GM19193 (cell line): ENCODE results near the gene MYO1B.

Source experiments
- POLR2A ChIP-seq: IDR thresholded peaks from 4 replicates; pipeline ENCODE4 v1.6.1; 2011; ENCODE audit not compliant: insufficient read depth, insufficient read length; ENCODE audit errors: extremely low read depth

The MYO1B gene

DNA sequence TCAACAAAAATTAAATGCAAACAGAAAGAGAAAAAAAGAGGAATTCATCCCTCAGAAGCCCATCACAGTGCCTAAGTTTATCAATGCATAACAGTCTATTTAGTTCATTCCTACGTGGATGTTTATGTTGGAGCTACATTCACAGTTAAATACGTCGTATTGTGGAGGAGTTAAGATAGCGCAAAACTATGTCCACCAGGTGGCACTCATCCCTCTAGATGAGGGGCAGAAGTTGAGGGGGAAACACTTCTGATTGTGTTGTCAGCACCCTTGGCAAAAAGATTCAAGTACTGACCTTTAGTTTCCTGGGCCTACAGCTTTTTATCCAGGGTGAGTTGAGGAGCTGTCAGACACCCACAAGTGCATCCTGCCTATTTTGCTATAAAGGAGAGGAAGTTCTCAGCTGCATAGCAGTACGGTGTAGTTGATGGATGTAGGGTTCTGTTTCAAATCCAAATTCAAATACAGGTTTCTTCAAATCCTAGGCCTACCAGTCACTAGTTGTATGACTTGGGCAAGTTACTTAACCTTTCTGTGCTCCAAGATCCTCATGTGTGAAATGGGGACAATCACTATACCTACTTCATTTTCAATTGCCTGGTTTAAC is 26.8 kb upstream of the MYO1B start:
- no peak for TF ChIP-seq POLR2A

DNA sequence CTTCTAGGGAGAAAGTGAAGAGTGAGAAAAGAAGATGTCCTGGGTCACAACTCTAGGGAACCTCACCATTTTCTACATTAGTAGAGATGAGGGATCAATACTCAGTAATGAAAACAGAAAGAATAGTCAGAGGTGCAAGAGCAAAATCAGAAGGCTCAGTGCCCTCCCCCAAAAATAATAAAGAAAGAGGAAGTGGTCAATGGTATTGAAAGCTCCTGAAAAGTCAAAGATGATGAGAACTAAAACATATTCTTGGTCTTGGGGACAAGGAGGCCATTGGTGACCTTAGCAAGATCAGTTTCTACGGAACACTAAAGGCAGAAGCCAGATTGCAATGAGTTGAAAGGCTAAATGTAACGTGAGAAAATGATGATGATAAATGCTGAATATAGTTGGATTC is 24.5 kb upstream of the MYO1B start:
- TF ChIP-seq POLR2A, result no peak

DNA sequence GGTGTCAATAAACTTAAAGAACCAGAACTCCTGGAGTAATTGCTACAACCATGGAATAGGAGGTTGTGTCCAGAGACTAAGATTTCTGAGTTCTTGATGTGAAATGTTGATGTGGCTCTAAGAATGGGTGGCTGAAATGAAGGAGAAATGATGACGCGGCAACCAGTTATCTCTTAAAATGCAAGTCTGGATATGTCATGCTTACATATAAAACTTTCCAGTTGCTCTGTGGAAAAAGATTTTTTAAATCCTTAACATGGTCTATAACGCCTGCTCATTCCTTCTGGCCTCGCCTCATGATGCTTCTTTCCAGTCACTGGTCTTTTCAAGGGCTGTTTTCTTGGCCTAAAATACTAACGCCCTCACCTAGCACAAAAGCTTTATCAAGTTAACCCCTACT is 23.5 kb upstream of the MYO1B start:
- TF ChIP-seq POLR2A, result no peak

DNA sequence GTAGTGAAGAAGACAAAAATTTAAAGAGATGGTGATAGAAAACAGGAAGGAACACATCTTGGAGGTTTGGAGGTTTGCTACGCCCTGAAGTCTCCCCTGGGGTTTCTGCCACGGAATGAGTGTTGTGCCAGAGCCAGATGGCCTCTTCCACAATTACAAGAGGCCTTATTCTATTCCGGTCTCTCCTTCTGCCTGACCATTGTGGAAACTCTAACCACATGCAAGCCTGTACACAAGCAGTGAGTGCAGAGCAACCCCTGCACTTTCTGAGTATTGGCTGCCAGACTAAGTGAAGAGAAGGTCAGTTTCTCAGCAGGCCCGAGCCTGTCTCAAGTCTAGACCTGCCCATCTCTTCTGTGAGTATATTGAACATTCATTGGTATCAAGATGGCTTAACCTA is 22.7 kb upstream of the MYO1B start:
- TF ChIP-seq POLR2A, result no peak

DNA sequence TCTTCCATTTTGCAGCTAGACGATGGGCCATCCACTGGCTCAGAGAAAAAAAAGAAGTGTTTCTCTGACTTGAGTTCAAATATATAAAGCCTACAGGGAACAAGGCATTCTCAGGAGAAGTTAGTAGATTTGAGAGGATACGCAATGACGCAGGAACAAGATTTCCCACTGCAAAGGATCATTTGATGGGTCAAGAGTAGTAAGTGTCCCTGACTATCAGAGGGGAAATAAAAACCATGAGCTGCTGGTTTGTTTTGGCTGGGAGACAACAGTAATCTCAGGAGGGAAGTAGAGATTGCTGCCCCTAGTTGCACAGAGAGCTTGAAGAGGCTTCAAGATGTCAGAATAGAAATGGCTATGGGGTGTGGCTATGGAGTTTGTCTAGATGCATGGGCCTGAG is 22.3 kb upstream of the MYO1B start:
- no peak for TF ChIP-seq POLR2A

DNA sequence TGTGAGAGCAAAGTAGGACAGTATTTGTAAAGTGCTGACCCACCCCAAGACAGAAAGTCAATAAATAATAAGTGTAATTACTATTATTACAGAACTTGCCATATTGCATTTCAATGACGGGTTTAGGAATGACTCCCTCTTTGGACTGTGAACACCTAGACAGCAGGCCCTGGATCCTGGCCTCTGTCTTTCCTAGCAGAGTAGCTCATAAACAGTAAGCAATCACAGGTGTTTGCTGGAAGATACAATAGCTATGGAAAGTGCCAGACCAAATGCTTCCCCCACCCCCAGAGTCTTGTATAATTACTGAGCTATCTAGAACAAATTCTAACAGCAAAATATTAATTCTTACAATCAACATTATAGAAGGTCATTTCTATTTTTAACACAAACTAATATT is 20.1 kb upstream of the MYO1B start:
- TF ChIP-seq POLR2A, result no peak

DNA sequence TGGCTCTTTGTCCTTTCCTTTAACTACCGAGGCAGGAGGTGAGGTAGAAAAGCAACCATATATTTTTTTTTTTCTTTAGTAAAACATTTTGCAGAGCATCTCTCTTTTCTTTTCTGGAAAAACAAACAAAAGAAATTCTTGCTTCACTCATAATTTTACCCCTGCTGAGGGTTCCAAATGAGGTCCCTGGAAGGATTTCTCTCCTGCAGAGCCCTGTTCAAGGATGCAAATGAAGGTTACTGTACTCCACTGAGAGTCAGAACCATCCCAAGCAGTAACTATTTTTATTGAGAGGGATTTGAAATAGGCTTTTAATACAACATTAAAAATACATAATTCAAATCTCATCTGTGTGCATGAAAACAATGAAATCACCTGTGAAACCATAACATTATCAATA is 19.5 kb upstream of the MYO1B start:
- TF ChIP-seq POLR2A, result no peak

DNA sequence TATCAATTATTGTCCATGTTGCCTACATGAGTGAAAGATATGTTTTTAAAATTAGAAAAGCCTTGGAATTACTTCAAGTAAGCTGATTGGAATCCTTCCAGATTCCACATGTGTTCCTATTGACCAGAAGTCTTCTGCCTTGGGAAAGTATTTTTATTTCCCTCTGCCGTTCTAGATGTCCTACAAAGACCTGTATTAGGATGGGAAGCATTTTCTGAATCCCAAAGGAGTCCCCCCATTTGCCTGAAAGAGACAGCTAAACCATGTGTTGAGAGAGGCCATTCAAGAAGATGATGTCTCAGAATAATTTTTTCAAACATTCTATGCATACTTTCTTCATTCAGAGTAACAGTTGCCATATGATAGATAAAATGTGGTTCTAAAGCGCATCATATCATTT is 19.0 kb upstream of the MYO1B start:
- no peak for TF ChIP-seq POLR2A

DNA sequence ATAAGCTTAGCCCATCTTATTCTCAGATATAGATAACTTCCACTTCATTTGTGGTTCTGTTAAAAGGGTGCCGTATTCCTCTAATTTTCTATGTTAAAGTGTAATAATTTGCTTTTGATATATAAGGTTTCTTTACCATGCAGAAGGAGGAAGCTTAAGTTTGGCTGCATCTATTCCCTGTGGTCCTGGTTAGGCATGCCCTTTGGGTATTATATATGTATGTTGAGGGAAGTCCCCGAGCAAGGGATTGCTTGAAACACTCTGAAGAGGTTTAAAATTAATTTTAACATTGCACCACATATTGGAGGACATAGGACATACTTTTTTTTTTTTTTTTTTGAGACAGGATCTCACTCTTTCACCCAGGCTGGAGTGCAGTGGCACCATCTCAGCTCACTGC is 16.9 kb upstream of the MYO1B start:
- no peak for TF ChIP-seq POLR2A

DNA sequence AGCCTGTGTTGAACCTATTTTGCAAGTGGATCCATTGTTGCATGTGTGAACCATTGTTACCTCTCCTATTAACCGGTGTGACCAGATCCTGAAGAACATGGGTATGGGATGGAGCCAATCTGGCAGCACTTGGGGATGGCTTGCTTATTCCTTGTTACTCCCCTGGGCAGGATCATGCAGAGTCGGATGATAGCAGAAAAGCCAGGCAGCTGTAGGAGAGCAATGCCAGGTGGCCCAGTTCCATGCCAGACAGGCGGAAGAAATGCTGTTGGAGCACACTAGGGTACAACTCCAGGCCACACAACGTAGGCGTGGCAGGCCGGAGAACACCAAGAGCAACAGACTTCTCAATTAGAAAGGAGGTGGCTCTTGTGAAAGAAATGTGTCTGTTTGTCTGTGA is 16.3 kb upstream of the MYO1B start:
- TF ChIP-seq POLR2A, result no peak

DNA sequence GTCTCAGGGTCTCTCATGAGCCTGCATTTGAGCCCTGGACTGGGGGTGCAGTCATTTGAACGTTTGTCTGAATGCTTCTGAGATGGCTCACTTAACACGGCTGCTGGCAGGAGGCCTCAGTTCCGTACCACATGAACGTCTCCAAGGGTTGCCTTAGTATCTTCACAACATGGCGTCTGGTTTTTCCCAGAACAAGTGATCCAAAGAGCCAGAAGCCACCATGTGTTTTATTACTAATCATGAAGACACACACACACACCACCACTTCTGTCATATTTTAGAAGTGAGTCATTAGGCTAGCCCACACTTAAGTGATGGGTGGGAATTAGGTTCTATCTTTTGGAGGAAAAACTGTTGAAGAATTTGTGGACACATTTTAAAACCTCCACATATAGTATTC is 15.0 kb upstream of the MYO1B start:
- no peak for TF ChIP-seq POLR2A

DNA sequence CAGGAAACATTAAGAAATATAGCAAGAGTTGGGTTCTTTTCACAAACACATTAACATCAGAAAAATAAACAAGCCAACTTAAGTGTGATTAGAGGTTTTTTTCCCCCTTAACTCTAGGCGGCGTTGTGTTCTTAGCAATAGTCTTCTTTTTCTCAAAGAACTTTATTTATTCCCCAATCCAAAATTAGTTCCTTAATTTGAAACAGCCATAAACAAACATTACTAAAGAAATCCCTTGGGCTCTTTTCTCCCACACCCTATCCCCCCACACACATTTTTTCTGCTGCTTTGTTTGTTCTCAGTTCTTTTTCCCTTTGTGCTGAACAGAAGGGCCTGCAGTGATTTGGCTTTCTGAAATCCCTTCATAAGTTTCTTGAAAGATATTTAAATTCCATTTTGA is 13.2 kb upstream of the MYO1B start:
- TF ChIP-seq POLR2A, result no peak

DNA sequence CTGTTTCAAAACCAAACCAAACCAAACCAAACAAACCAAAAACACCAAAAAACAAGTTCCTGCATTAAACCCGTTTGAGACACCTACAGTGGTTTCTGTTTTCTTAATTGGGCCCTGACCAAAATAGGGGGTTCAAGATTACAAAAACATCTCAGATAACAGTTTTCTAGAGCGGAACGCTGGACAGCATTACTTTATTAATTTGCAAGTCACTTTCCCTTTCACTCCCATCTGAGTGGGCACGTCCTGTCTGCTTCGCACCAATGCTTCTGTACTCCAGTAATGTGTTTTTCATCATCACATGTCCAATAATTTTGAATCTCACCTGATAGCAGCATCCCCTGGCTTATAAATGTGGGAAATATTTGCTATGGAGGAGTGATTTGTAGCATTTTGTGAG is 11.7 kb upstream of the MYO1B start:
- no peak for TF ChIP-seq POLR2A

DNA sequence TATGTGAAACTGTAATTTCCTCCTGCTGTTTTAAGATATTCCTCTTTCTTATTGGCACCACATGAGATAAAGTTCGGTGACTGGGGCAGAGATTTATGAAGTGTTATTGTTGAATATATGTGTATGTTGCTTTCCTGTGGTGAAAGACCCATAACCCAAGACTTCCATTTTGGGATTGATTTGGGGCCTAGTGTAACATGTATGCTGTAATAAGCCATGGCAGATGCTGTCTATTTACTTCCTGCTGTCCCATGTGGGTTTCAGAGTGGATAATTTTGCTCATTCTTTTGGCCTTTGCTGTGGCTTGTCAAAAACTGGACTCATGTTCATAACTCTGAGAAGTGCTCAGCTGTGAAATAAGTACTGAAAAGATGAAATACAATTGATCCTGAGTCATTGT is 10.8 kb upstream of the MYO1B start:
- TF ChIP-seq POLR2A, result no peak

DNA sequence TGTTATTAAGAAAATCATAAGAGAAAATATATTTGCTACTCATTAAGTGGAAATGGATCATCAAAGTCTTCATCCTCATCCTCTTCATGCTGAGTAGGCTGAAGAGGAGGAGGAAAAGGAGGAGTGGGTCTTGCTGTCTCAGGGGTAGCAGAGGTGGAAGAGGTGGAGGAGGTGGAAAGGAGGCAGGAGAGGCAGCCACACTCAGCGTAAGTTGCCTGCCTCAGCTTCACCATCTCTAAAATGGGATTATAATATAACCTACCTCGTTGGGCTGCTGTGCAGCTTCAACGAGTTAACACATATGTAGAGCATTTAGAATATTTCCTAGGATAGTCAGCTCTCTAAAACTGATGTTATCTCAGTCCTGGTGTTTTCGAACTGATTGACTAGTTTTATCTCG is 4.3 kb upstream of the MYO1B start:
- TF ChIP-seq POLR2A, result no peak

DNA sequence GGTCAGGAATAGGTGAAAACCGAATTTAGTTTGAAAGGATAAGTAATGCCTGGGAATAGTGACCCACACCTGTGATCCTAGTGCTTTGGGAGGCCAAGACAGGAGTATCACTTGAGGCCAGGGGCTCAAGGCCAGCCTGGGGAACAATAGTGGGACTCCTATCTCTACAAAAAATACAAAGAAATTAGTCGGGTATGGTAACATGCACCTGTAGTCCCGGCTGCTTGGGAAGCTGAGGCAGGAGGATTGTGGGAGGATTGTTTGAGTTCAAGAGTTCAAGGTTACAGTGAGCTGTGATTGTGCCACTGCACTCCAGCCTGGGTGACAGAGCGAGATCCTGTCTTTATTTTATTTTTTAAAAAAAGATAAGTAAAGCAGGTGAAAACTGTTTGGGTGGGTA is 3.8 kb upstream of the MYO1B start:
- no peak for TF ChIP-seq POLR2A

DNA sequence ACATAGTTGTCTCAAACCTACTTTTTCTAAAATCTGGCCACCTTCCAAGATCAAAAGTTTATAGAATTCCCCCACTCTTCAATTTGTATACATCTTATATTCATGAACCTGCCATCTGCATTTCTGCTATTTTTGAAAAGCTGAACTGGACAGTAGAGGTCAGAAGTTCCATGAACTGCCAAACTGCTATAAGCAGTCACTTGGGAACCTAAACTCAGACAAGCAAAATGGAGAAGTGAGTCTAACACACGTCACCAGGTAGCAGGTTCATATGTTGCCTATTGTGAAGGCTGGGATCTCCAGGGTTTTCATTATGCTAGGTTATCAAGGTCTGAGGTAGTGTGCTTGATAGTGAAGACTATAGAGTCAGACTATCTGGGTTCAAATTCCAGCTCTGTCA is 2.0 kb upstream of the MYO1B start:
- no peak for TF ChIP-seq POLR2A
